IPS DF 4.7 (cell line): ENCODE data around the gene FAN1.

Experiments
- DNase-seq: peaks from one replicate; pipeline ENCODE4 v3.0.0-alpha.2; 2013; ENCODE audit warnings: low spot score; ENCODE audit errors: extremely low read depth

Gene FAN1

GRCh38 chr15:30919877-30920550 is 16.3 kb downstream of the FAN1 start:
- DNase-seq = no peak

DNA sequence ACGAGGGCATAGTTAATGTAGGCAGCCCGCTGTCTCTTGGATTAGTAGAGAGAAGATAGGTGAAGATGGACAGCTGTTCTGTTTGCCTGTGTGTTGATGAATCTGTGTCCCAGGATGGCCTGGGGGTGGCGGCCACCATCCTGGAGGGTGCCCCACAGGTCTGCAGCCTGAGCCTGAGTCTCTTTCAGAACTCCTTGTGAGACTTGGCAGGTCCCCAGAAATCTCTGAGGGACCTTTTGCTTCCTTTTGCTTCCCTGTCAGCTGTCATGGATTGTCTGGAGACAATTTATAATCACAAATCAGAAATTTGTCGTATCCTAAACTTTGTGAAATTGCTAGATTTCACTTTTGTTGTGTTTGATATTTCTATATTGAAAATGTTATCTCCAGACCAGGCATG is 17.4 kb downstream of the FAN1 start:
- no peak for DNase-seq

DNA sequence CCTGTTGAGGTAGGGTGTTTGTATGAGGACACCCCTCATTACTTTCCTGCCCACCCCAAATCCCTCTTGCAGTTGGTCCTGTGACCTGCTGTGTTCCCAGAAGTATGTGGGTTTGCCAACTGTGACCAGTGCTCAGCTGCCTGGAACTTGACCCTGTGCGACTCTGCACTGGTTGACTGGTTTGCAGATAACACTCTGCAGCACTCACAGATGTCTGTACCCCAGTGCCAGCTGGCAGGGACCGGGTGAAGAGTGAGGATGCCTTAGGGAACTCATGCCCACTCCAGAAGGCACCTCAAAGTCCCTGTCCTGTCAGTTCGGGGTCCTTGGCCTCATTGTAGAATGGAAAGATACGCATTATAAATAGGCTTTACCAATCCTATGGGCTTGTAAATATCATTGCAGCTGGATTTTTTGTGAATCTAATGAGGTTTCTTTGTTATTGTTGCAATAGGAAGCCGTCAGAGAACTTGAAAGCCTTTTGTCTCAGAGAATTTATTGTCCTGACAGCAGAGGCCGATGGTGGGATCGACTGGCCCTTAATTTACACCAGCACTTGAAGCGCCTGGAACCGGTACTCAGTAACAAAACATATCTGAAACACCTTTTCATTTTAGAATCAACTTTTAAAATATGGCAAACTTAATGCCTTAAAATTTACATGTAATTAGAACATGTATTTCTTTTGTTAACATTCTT is 18.2 kb downstream of the FAN1 start:
- DNase-seq = no peak

GRCh38 chr15:30922480-30923311 is 19.0 kb downstream of the FAN1 start:
- DNase-seq = no peak

- DNase-seq = no peak
These were observed 19.7 kb downstream of the FAN1 start for GRCh38 chr15:30923429-30923828.

DNA sequence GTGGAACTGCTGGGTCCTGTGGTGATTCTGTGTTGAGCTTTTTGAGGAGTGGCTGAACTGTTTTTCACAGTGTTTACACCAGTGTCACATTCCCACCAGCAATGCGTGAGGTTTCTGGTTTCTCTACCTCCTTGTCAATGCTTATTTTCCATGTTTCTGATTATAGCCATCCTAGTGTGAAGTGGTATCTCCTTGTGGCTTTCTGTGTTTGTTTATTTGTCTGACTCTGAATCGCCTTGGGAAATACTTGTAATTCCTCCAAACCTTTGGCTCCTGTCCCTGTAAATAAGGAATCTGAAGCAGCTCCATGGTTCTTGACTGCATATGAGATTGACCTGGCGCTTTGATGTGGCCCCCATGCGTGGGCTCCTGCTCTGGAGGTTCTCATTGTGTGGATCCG is 20.6 kb downstream of the FAN1 start:
- no peak for DNase-seq

- DNase-seq = no peak
These were observed 22.0 kb downstream of the FAN1 start for GRCh38 chr15:30925686-30926085.

- no peak for DNase-seq
These were observed 22.4 kb downstream of the FAN1 start for GRCh38 chr15:30926161-30926560.

DNA sequence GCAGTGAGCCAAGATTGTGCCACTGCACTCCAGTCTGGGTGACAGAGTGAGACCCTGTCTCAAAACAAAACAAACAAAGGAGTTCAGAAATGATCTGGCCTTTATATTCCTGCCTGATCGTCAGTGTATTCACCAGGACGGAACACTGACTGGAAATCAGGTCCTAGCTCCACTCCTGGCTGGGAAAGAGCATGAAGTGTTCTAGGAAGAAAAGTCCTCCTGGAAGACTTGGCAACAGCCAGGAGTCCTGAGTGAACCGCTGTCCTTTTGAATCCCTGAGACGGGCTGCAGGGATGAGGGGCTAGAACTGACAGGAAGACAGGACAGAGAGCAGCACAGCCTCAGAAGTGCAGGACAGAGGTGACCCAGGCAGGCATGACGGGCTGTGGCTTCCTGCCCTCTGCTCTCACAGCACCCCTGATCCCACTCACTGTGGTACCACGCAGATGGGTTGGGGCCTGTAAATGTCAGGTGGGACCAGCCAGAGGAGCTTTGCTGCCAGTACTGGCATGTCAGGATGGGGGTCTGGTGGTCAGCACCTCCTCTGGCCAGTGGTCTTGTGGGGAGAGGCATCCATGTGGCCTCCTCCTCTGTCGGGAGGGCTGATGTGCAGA is 23.5 kb downstream of the FAN1 start:
- no peak for DNase-seq

GRCh38 chr15:30928076-30928475 is 24.4 kb downstream of the FAN1 start:
- no peak for DNase-seq

DNA sequence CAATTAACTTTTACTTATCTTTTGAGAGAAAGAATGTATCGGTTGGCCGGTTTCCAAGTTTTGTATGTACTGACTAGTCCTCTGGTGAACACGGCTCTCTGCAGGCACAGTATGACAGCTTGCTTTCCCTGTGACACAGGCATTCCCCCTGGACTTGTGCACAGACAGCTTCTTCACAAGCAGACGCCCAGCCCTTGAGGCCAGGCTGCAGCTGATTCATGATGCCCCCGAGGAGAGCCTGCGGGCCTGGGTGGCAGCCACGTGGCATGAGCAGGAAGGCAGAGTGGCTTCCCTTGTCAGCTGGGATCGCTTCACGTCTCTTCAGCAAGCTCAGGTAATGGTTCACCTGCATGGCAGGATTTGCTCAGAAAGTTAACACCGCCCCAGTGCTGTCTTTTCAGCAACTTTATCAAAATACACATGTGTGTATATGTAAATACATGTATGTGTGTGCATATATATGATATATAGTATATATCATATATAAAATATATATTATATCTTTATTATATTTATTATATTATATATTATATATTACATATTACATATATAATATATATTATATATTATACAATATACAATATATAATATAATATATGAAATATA is 25.5 kb downstream of the FAN1 start:
- no peak for DNase-seq

DNA sequence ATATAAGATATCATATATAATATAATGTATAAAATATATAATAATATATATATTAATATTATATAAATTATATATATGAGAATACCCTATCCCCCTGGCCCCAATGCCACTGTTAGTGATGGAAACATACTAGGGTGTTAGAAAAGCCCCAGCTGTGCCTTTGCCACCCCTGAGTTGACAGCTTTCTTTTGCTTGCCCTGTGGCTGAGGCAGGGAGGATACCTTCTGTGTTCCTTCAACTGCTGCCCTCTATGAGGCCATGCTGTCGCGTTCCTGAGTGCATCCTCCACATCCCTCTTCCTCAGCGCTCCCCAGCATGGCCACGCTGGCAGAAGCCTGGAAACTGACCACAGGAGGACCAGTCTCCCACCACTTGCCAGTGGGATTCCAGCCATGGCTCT is 26.3 kb downstream of the FAN1 start:
- no peak for DNase-seq

- DNase-seq = no peak
These were observed 26.7 kb downstream of the FAN1 start for GRCh38 chr15:30930422-30930821.

GRCh38 chr15:30933293-30933692 is 29.6 kb downstream of the FAN1 start:
- no peak for DNase-seq

- no peak for DNase-seq
These were observed 35.4 kb downstream of the FAN1 start for GRCh38 chr15:30939161-30939560.

DNA sequence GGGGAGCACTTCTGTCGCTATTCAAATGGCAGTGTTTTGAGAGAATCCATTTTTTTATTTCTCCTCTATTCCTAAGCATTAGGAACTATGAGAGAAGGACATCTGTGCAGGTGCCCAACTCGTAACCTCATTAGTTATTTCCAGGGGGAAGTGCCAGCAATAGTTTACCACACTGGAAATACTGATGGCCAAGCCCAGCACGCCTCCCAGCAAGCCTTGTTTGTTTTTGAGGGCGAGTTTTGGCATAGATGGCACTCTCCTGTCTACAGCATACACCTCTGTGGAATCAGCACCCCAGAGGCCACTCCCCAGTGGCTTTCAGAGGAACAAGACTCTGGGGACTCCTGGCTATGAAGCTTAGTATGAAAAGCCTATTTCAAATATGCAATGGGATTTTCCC is 36.6 kb downstream of the FAN1 start:
- DNase-seq = no peak

- no peak for DNase-seq
These were observed 37.8 kb downstream of the FAN1 start for GRCh38 chr15:30941520-30941919.

- no peak for DNase-seq
These were observed 40.1 kb downstream of the FAN1 start for GRCh38 chr15:30943654-30944335.

DNA sequence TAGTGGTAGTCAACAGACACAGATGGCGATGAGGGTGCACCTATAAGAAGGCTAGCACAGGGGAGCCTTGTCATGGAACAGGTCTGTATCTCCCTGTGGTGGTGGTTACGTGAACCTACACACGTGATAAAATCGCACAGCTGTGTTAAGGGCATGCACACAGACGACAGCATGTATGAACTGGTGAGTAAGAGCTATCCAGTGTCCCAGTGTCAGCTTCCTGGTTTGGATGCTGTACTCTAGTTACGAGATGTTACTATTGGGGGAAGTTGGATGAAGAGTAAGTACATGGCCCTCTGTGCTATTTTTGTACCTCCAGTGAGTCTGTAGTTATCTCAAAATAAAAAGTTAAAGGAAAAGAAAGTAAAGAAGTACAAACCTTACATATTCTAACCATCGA is 49.5 kb downstream of the FAN1 start:
- no peak for DNase-seq

DNA sequence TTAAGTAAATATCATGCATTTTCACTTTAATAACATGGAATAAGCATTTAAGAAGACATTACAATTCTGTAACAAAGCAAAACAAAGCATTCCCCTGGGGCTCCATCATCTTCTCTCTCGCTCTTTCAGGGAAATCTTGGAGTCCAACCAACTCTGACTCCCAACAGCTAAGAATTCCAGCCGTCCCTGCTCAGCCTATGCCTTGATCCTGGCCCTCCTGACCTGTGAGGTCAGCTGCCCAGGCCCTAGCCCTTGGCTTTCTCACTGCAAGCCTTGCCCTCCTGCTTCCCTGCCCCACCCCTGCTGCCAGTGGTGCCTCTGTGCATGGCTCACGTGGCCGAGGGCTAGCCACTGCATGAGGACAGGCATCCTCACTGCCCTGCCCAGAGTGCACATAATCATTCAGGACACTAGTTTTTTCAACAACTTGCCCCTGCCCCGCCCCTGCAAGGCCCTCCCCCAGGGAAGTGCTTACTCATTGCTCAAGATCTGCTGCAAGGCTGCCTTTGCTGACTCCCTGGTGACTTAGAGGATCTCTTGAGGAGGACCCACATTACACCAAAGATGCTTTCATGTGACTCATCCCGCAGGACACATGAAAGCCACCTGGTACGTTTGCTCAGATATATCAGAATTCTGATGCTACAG is 50.1 kb downstream of the FAN1 start:
- no peak for DNase-seq
